LNCAP (cell line): ENCODE results near the gene TNFAIP8.

Experiments used
- TF ChIP-seq, protein P1 (sequence below): fragments of 450-650 bp; IDR thresholded peaks from 2 replicates; pipeline ENCODE4 v1.5.1; 2017; ENCODE audit warnings: mild to moderate bottlenecking

Gene TNFAIP8

DNA sequence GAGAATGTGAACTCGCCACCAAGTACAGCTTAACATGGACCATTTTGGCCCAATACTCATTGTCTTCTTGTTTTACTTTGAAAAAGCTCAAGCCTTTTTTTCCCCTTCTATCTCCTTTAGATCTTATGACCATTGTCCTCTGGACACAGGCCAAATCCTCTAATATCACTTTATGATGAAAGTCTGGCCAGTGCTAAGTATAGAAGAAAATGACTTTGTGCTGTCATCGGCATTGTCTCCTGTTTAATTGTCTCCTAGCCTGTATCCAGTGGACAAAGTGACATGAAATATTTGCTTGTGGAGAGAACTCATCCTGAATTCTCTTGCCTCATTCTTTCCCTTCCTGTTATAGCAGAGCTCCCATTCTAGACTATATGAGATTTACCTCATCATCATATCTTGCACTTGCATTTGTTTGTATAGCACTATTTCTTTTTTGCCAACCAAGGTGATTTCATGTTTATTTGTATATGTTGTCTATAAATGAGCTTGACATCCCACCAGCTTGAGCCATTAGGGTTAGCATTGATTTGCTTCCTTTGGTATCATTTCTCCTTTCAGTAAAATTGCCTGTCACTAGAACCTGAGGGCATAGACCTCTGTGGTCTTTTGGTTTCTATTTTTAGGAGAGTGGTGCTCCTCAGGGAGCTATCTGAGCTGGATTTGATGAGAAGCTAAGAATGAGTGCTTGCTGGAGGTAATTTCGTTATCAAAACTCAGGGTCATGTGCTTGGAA is 18.8 kb upstream of the TNFAIP8 start:
- TF ChIP-seq, protein P1, sequence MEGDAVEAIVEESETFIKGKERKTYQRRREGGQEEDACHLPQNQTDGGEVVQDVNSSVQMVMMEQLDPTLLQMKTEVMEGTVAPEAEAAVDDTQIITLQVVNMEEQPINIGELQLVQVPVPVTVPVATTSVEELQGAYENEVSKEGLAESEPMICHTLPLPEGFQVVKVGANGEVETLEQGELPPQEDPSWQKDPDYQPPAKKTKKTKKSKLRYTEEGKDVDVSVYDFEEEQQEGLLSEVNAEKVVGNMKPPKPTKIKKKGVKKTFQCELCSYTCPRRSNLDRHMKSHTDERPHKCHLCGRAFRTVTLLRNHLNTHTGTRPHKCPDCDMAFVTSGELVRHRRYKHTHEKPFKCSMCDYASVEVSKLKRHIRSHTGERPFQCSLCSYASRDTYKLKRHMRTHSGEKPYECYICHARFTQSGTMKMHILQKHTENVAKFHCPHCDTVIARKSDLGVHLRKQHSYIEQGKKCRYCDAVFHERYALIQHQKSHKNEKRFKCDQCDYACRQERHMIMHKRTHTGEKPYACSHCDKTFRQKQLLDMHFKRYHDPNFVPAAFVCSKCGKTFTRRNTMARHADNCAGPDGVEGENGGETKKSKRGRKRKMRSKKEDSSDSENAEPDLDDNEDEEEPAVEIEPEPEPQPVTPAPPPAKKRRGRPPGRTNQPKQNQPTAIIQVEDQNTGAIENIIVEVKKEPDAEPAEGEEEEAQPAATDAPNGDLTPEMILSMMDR, result no peak

DNA sequence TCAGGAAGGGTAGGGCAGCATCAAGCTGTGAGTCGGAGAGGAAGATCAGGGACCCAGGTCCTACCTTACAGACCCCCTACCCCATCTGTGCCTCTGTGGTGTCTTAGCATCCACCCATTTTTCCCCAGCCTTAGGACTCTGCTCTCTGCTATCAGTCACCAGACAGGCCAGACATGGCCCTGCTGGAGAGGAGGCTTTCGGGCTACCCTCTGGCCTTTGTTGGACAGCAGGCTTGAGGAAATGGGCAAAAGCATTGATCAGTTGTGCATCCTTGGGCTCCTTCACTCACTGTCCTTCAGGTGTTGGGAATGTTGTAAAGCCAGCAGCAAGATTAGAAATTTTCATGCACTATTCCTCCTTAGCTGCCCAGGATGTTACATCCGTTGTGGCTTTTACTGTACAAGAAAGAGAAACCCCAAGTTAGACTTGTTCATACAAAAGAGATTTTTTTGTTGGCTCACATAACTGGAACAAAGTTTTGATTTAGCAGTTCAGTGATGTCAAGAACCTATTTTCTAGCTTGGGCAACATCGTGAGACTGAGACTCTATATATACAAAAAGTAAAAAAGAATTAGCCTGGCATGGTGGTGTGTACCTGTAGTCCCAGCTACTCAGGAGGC is 17.4 kb upstream of the TNFAIP8 start:
- TF ChIP-seq, protein P1, result no peak

- TF ChIP-seq, protein P1, result no peak
Observed at GRCh38 chr5:119339344-119339743, 16.5 kb upstream of the TNFAIP8 start.

- TF ChIP-seq, protein P1, result no peak
Observed at GRCh38 chr5:119339965-119340364, 15.9 kb upstream of the TNFAIP8 start.

DNA sequence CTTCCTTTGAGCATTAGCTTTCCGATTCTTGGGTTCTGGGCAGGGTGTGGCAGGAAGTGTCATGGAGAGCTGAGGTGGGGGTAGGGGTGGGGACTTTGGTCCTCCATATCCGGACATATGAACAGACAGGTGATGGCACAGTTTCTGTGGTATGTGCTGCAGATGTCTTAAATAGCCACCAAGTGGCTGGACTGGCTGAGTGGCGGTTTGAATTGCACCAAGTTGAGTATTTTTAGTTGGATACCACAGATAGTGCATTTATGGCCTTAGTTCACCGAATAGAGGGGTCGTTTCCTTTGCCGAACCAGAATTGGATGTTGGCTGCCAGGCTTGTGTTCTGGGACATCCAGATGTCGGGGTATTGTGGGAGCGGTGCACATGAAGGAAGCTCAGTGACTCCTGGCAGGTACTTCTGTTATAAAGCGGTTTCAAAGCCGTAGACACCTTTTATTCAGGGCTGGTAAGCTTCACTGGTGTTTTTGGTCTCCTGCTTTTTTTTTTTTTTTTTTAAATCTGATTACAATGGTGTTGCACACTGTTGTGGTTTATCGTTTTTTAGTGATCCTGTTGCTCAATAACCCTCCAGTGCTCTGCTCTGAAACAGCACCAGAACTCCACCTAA is 15.1 kb upstream of the TNFAIP8 start:
- TF ChIP-seq, protein P1, result no peak

DNA sequence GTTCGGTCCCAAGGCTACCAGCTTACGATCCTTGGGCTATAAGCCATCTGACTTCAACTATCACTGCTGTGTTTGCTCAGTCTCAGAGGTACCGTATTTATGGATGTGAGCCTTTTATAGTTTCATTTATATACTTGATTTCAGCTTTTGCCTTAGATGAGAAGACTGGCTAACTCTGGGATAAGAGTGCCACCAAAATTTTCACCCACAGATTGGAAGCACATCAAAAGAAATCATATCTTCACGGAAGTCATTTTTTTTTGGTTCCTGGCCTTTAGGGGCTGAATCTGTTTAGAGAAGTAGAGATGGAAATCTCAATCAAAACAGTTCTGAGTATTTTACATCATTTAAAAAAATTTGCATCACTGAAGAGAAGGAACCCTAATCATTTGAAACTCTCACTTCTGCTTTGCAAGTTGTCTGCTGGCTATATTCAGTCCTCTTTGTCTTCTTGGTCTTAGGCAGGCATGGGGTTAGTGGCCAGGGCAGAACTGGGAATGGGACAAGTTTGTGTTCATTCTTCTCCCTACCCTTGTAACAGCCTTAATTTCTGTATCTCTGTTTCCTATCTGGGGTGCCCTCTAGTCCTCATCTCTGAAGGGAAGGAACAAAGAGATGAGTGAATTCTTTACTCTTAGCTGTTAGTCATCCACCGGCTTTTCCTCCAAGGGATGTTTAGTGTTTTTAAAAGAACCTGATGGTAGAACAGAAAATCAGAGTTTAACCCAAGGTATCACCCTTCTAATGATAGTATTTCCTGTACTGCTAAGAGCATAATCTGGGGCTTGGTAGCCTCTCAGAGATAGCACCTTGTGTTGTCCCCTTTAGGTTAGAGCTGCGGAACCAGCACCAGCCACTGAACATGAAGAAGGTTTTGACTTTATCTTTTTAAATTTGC is 14.1 kb upstream of the TNFAIP8 start:
- TF ChIP-seq, protein P1, result no peak

- TF ChIP-seq, protein P1, result no peak
Observed at GRCh38 chr5:119342406-119342805, 13.4 kb upstream of the TNFAIP8 start.
